ENCODE results near the gene PSG11. TPM values are rescaled to one million over a fixed set of nuclear protein-coding genes. Genes with fewer than 3 reads are reported as not detected.
"Not testable (repeated sequence)": the region's sequence is repeated elsewhere in the genome, so short reads cannot be mapped to it uniquely, and the experiment has no call there.

Gene PSG11
- total and polyA plus RNA-seq, 2 of the 4 experiments (the other 2 are of a cell fraction), result 0.07 to 0.18 TPM

DNA sequence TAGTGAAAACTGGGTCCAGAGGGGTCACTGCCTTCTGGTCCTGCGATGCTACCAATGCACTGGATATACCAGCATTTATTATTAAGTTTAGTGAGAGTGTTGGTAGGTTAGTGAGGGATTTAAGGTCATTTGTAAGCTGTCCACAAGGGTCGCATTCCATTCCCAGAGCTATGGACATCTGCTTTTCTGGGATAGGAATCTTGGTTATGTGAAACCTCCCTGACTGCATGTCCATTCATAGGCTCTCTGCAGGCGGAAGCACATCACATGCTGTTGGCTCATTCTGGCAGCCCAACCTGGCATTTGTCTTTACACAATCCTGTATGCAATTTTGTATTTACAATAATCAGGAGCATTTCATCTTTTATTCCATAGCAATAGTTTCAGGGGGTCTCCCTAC is 35.1 kb upstream of the PSG11 start:
- H2AK5ac ChIP-seq (ENCODE audit: low read depth, low read length); H4K5ac ChIP-seq (ENCODE audit: low read depth, low read length); H3K4ac ChIP-seq (ENCODE audit: low read depth, low read length); BruUV-seq (replicated peaks); H3K4me2 ChIP-seq (ENCODE audit: low read depth, low read length); H3K56ac ChIP-seq (ENCODE audit: extremely low read depth, insufficient read depth, low read length); H3K27me3 ChIP-seq (ENCODE audit: control insufficient read depth, insufficient read depth, low read length); dilution Hi-C loops (cut with HindIII; ENCODE audit: low sequenced_read_pairs, unreplicated experiment); POLR2A ChIA-PET (ENCODE audit: unreplicated experiment); H2AFZ ChIP-seq (replicated peaks; ENCODE audit: low read length, poor library complexity); H3K79me1 ChIP-seq (ENCODE audit: low read depth in 1 of 2, low read length in 2 of 2); H4K91ac ChIP-seq (ENCODE audit: insufficient read depth, low read depth, low read length); ATAC-seq (ENCODE audit: low read depth); H3K27ac ChIP-seq (ENCODE audit: insufficient read depth, low read length); H3K4me3 ChIP-seq (ENCODE audit: insufficient read depth, low read depth, low read length); H3K9ac ChIP-seq (ENCODE audit: low read depth, low read length); H2BK15ac ChIP-seq (ENCODE audit: low read depth, low read length); H3K23ac ChIP-seq (ENCODE audit: low read depth, low read length); H3K36me3 ChIP-seq (ENCODE audit: control insufficient read depth, insufficient read depth, low read length); H3K14ac ChIP-seq (replicated peaks; ENCODE audit: low read depth, low read length); H2AK9ac ChIP-seq (replicated peaks; ENCODE audit: low read depth, low read length, poor library complexity); intact Hi-C loops (cut with micrococcal nuclease); H2BK20ac ChIP-seq (ENCODE audit: low read depth, low read length); H4K20me1 ChIP-seq (ENCODE audit: insufficient read depth, low read length); H3K9me1 ChIP-seq (ENCODE audit: insufficient read depth, low read length); in situ Hi-C loops (cut with MboI; ENCODE audit: low sequenced_read_pairs); H3K18ac ChIP-seq (ENCODE audit: low read depth, low read length); H2BK5ac ChIP-seq (ENCODE audit: low read depth, low read length, poor library complexity, severe bottlenecking); H3K9me3 ChIP-seq (ENCODE audit: control insufficient read depth, insufficient read depth, low read length); H3K4me1 ChIP-seq (ENCODE audit: control insufficient read depth, insufficient read depth, low read length): not testable (repeated sequence)
- 0 out of 4 replicates have a peak overlapping the region, but pooled peaks have one; percentile 20 to 25 for H4K8ac ChIP-seq (ENCODE audit: low read depth in 2 of 2, low read length in 2 of 2)
- H2BK120ac ChIP-seq (ENCODE audit: low read depth, low read length), result 0 out of 2 replicates have a peak overlapping the region, but pooled peaks have one; percentile 8
- peak; percentile 52 for DNase-seq
- no CpG with 5 or more reads among the region's 3 CpGs for WGBS, 2 experiments (ENCODE audit: extremely low coverage in 2 of 2, insufficient read length in 1 of 2)
- CTCF ChIA-PET, result interaction anchor here (1.2 kb wide), 1 partner anchor 9 kb away, joined by 4 read pairs; no protein-coding TSS in a partner anchor

DNA sequence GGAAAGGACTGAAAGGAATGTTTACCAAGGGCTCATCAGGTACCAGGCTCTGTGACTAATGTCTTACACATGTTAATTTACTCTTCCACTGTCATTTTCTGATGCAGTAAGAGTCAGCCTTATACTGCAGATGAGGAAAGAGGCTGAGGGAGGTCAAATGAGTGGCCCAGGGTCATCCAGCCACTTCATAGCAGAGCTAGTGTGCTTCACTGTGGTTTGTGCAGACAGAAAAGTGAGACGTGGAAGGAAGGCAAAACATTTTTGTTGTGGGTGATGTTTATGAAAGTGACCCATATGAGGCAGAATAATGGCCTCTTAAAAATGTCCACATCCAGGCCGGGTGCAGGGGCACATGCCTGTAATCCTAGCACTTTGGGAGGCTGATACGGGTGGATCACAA is 34.0 kb upstream of the PSG11 start:
- H3K79me1 ChIP-seq (ENCODE audit: low read depth in 1 of 2, low read length in 2 of 2); H3K4me3 ChIP-seq (ENCODE audit: insufficient read depth, low read depth, low read length); H3K9me1 ChIP-seq (ENCODE audit: insufficient read depth, low read length); H2BK20ac ChIP-seq (ENCODE audit: low read depth, low read length); H4K8ac ChIP-seq (ENCODE audit: low read depth in 2 of 2, low read length in 2 of 2); H4K5ac ChIP-seq (ENCODE audit: low read depth, low read length); H3K27me3 ChIP-seq (ENCODE audit: control insufficient read depth, insufficient read depth, low read length); H3K14ac ChIP-seq (replicated peaks; ENCODE audit: low read depth, low read length); H3K56ac ChIP-seq (ENCODE audit: extremely low read depth, insufficient read depth, low read length); H3K27ac ChIP-seq (ENCODE audit: insufficient read depth, low read length); H2AK5ac ChIP-seq (ENCODE audit: low read depth, low read length); H4K20me1 ChIP-seq (ENCODE audit: insufficient read depth, low read length); H3K23ac ChIP-seq (ENCODE audit: low read depth, low read length); H3K4me2 ChIP-seq (ENCODE audit: low read depth, low read length); H2BK15ac ChIP-seq (ENCODE audit: low read depth, low read length); H2BK120ac ChIP-seq (ENCODE audit: low read depth, low read length); POLR2A ChIA-PET (ENCODE audit: unreplicated experiment); H3K4me1 ChIP-seq (ENCODE audit: control insufficient read depth, insufficient read depth, low read length); H3K9me3 ChIP-seq (ENCODE audit: control insufficient read depth, insufficient read depth, low read length); H2AFZ ChIP-seq (replicated peaks; ENCODE audit: low read length, poor library complexity); H3K36me3 ChIP-seq (ENCODE audit: control insufficient read depth, insufficient read depth, low read length); ATAC-seq (ENCODE audit: low read depth); H4K91ac ChIP-seq (ENCODE audit: insufficient read depth, low read depth, low read length); in situ Hi-C loops (cut with MboI; ENCODE audit: low sequenced_read_pairs); CTCF ChIA-PET; intact Hi-C loops (cut with micrococcal nuclease); H3K4ac ChIP-seq (ENCODE audit: low read depth, low read length); H3K9ac ChIP-seq (ENCODE audit: low read depth, low read length); dilution Hi-C loops (cut with HindIII; ENCODE audit: low sequenced_read_pairs, unreplicated experiment); H2AK9ac ChIP-seq (replicated peaks; ENCODE audit: low read depth, low read length, poor library complexity); BruUV-seq (replicated peaks): not testable (repeated sequence)
- no CpG with 5 or more reads among the region's 3 CpGs for WGBS, 2 experiments (ENCODE audit: extremely low coverage in 2 of 2, insufficient read length in 1 of 2)
- peak; percentile 42 for DNase-seq
- peak overlapping the region; percentile 37; the same call in 1 of the 2 replicates for H3K18ac ChIP-seq (ENCODE audit: low read depth, low read length)
- peak overlapping the region; percentile 39 for H2BK5ac ChIP-seq (ENCODE audit: low read depth, low read length, poor library complexity, severe bottlenecking)

All from IMR-90 (cell line).